Eye (tissue), 1 donor: ENCODE data around the gene TCEAL3.
A peak's percentile ranks its signal among the peaks of the same experiment; 100 is the strongest.
"Not testable (repeated sequence)": the region's sequence is repeated elsewhere in the genome, so short reads cannot be mapped to it uniquely, and the experiment has no call there.

ENCODE experiments used
- DNase-seq: peaks from one replicate; pipeline ENCODE4 v3.0.0-alpha.2; 2015

Gene TCEAL3

DNA sequence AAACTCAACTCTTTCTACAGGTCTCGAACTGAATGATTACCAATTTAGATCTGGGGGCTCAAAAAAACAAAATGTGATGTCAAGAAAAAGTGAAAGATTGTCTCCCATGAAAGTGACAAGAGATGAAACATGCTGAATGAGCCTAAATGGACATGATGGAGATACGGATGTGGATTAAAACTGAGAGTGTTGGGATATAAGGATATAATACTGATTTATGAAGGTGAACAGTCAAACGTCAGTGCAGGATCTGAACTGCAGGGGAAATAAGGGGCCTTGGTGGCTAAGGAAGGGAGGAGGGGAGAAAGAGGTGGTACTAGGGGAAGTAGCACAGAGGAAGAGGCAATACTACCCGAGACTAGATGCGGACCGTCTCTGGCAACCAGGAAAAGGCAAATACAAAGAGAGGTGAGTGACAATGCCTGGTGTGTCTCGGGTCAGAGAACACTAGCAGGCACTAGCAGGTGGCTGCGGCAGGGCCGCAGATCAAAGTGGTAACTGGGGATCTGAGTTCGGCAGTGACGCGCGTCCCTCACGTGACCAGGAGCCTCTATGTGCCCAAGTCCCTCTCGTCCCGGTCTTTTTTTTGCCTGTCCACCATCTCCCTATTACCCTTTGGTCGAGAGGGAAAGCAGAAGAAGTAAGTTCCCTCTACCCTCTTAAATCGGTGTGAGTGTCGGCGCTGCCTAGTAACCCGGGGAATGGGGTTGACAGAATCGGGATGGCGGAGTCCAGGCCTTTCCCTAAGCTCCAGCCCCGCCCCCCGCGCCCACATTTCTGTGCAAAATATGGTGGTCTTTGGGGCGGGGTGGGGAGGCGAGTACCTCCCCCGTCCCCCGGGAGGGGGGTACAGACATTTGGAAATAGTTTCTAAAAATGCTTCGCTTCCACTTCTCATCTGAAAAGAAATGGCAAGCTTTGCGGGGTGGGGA is 20.9 kb downstream of the TCEAL3 start, which contains the start of gene TCEAL1:
TCEAL1 (plus strand) TSS at position 590 of the 932 bp plus-strand sequence. CDS start 942 bp downstream, outside the sequence.
- peak; percentile 84 for DNase-seq

DNA sequence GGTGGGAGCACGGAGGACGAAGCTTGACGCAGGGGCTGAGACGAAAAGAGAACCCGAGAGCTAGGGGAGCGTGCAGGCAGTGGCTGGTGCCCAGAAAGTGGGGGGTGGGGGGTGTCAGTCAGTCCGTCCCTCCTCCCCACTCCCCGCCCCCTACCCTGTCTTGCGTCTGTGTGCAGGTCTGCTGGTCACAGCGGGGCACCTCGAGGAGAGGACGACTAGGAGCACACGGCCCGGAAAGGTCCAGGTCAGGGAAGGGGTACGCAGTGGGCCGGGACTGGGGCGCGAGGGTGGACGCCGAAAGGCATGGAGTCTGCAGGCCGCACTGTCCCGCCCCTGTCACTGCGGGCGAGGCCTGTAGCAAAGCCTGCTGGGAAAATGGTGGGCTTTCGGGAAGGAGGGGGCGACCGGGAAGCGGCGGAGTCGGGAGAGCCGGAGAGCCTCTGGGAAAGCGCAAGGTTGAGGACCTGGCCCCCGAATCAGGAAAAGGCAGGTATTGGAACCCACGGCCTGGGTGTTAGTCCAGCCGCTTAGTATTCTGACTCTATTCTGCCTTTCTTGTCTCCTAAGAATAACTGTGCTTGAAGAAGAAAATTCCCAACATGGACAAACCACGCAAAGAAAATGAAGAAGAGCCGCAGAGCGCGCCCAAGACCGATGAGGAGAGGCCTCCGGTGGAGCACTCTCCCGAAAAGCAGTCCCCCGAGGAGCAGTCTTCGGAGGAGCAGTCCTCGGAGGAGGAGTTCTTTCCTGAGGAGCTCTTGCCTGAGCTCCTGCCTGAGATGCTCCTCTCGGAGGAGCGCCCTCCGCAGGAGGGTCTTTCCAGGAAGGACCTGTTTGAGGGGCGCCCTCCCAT is 21.8 kb downstream of the TCEAL3 start:
- peak; percentile 87 for DNase-seq

- no peak for DNase-seq
Measured at GRCh38 chrX:103630171-103630511, 22.4 kb downstream of the TCEAL3 start.

GRCh38 chrX:103631145-103631544 is 23.4 kb downstream of the TCEAL3 start:
- no peak for DNase-seq

DNA sequence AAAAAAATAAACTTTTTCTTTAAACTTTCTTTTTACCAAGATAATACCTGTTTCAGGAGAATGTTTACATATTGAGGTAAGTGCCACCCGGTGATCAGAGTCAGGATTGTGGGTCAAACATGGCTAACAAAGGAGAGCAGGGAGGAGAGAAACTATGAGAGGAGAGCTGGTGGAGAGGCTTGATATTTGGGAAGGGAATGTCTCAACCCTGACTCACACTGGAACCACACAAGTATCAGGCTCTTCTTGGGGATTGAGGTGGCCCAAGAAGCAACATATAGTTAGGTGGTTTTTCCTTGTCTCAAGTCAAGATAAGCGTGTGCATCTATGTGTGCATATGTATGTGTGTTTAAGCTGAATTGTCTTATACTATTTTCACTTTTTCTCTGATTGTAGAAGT is 27.7 kb downstream of the TCEAL3 start:
- no peak for DNase-seq

GRCh38 chrX:103637604-103638338 is 30.0 kb downstream of the TCEAL3 start:
- no peak for DNase-seq

- peak; percentile 82 for DNase-seq
Measured at GRCh38 chrX:103638479-103639346, 30.9 kb downstream of the TCEAL3 start.

GRCh38 chrX:103640401-103641155 is 32.8 kb downstream of the TCEAL3 start:
- no peak for DNase-seq

- DNase-seq, result no peak
Measured at GRCh38 chrX:103644125-103644524, 36.4 kb downstream of the TCEAL3 start.

DNA sequence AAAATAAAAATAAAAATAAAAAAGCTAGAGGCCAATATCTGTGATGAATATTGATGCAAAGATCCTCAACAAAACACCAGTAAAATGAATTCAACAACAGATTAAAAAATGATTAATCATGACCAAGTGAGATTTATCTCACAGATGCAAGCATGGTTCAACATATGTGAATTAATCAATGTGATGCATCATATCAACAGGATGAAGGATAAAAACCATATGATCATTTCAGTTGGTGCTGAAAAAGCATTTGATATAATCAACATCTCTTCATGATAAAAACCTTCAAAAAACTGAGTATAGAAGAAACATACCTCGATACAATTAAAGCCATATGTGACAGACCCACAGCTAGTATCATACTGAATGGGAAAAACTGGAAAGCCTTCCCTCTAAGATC is 39.9 kb downstream of the TCEAL3 start:
- DNase-seq, result no peak

GRCh38 chrX:103651151-103651773 is 43.5 kb downstream of the TCEAL3 start:
- no peak for DNase-seq

DNA sequence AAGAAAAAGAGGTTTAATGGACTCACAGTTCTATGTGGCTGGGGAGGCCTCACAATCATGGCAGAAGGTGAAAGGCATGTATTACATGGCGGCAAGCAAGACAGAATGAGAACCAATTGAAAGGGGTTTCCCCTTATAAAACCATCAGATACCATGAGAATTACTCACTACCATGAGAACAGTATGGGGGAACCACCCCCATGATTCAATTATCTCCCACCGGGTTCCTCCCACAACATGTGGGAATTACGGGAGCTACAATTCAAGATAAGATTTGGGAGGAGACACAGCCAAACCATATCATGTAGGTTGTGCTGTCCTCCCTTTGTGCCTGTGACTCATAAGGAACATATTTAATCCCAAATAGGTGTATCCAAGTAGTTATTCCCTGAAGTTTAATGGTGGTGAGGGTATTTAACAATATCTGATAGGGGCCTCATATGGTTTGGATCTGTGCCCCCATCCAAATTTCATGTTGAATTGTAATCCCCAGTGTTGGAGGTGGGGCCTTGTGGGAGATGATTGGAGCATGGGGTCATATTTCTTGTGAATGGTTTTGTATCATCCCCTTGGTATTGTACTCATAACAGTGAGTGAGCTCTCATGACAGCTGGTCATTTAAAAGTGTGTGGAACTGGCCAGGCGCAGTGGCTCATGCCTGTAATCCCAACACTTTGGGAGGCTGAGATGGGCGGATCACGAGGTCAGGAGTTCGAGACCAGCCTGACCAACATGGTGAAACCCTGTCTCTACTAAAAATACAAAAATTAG is 47.7 kb downstream of the TCEAL3 start:
- not testable (repeated sequence) for DNase-seq

- DNase-seq, result no peak
Measured at GRCh38 chrX:103656617-103657016, 48.9 kb downstream of the TCEAL3 start.

- not testable (repeated sequence) for DNase-seq
Measured at GRCh38 chrX:103657066-103657465, 49.3 kb downstream of the TCEAL3 start.

- no peak for DNase-seq
Measured at GRCh38 chrX:103658681-103659433, 51.1 kb downstream of the TCEAL3 start.

DNA sequence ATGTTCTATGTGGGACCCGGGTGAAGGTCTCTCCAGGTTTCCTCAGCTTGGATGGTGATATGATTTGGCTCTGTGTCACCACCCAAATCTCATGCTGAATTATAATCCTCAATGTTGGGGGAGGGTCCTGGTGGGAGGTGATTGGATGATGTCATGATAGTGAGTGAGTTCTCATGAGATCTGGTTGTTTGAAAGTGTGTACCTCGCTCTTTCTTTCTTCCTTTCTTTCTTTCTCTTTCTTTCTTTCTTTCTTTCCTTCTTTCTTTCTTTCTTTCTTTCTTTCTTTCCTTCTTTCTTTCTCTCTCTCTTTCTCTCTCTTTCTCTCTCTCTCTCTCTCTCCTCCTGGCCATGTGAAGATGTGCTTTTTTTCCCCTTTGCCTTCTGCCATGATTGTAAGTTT is 51.7 kb downstream of the TCEAL3 start:
- DNase-seq, result not testable (repeated sequence)
